T-helper 2 cell treated with Interferon-gamma antibody and Interleukin-4, amounts not matched to agents 5 μg/mL and 100 μg/mL, for 36 hours (primary cell): ENCODE data around the gene CFAP46.

Experiments used
- DNase-seq: peaks from one replicate; pipeline ENCODE4 v3.0.0; 2021; ENCODE audit warnings: low spot score
- H3K27ac Mint-ChIP-seq: one replicate; pipeline ENCODE4 v1.8.0; 2021; ENCODE audit warnings: mild to moderate bottlenecking, mixed read lengths
- H3K27me3 Mint-ChIP-seq: one replicate; pipeline ENCODE4 v1.8.0; 2021; ENCODE audit warnings: low read depth, mixed read lengths
- H3K36me3 Mint-ChIP-seq: one replicate; pipeline ENCODE4 v1.8.0; 2021; ENCODE audit warnings: low read depth, mixed read lengths
- H3K4me1 Mint-ChIP-seq: one replicate; pipeline ENCODE4 v1.8.0; 2021; ENCODE audit warnings: low read depth, mixed read lengths
- H3K4me3 Mint-ChIP-seq: one replicate; pipeline ENCODE4 v1.8.0; 2022; ENCODE audit warnings: mild to moderate bottlenecking, moderate library complexity, mixed read lengths
- H3K9me3 Mint-ChIP-seq: one replicate; pipeline ENCODE4 v1.8.0; 2021; ENCODE audit warnings: mixed read lengths

Gene CFAP46

GRCh38 chr10:132883391-132883881, 58.9 kb downstream of the CFAP46 start:
- Mint-ChIP-seq H3K9me3 (no peaks in the 10 kb centered on the region), H3K27ac (no peak overlapping the region), H3K27me3 (no peaks in the 10 kb centered on the region), H3K4me1 (no peaks in the 10 kb centered on the region), H3K4me3 (no peak overlapping the region), H3K36me3 (no peaks in the 10 kb centered on the region)
- no peak for DNase-seq

GRCh38 chr10:132882069-132882951, 60.1 kb downstream of the CFAP46 start:
- Mint-ChIP-seq H3K36me3 (no peaks in the 10 kb centered on the region), H3K9me3 (no peaks in the 10 kb centered on the region), H3K27ac (no peak overlapping the region), H3K4me3 (no peak overlapping the region), H3K4me1 (no peaks in the 10 kb centered on the region), H3K27me3 (no peaks in the 10 kb centered on the region)
- DNase-seq = no peak

- Mint-ChIP-seq H3K27ac (no peak overlapping the region), H3K4me3 (no peak overlapping the region), H3K9me3 (no peaks in the 10 kb centered on the region), H3K4me1 (no peaks in the 10 kb centered on the region), H3K27me3 (no peaks in the 10 kb centered on the region), H3K36me3 (no peaks in the 10 kb centered on the region)
- no peak for DNase-seq
Observed at GRCh38 chr10:132881186-132881920, 61.0 kb downstream of the CFAP46 start.

- Mint-ChIP-seq H3K9me3 (no peaks in the 10 kb centered on the region), H3K27ac (no peak overlapping the region), H3K4me1 (no peaks in the 10 kb centered on the region), H3K27me3 (peaks cover under 1% of the 10 kb centered on the region), H3K36me3 (no peaks in the 10 kb centered on the region), H3K4me3 (no peak overlapping the region)
- no peak for DNase-seq
Observed at GRCh38 chr10:132880128-132880981, 62.0 kb downstream of the CFAP46 start.

GRCh38 chr10:132879408-132880127, 62.8 kb downstream of the CFAP46 start:
- no peaks in the 10 kb centered on the region for H3K4me1 Mint-ChIP-seq
- H3K9me3 Mint-ChIP-seq = no peaks in the 10 kb centered on the region
- no peak overlapping the region for H3K4me3 Mint-ChIP-seq
- no peak overlapping the region for H3K27ac Mint-ChIP-seq
- DNase-seq = no peak
- no peaks in the 10 kb centered on the region for H3K36me3 Mint-ChIP-seq
- peaks cover 2% of the 10 kb centered on the region for H3K27me3 Mint-ChIP-seq

GRCh38 chr10:132878730-132879407, 63.5 kb downstream of the CFAP46 start:
- no peaks in the 10 kb centered on the region for H3K9me3 Mint-ChIP-seq
- H3K36me3 Mint-ChIP-seq = no peaks in the 10 kb centered on the region
- H3K27ac Mint-ChIP-seq = no peak overlapping the region
- no peak overlapping the region for H3K4me3 Mint-ChIP-seq
- H3K4me1 Mint-ChIP-seq = no peaks in the 10 kb centered on the region
- H3K27me3 Mint-ChIP-seq = peaks cover 2% of the 10 kb centered on the region
- no peak for DNase-seq

GRCh38 chr10:132878091-132878729, 64.2 kb downstream of the CFAP46 start:
- H3K9me3 Mint-ChIP-seq = no peaks in the 10 kb centered on the region
- no peaks in the 10 kb centered on the region for H3K4me1 Mint-ChIP-seq
- no peak overlapping the region for H3K27ac Mint-ChIP-seq
- no peak overlapping the region for H3K4me3 Mint-ChIP-seq
- H3K36me3 Mint-ChIP-seq = no peaks in the 10 kb centered on the region
- no peak for DNase-seq
- peaks cover 2% of the 10 kb centered on the region for H3K27me3 Mint-ChIP-seq

GRCh38 chr10:132877473-132877872, 64.9 kb downstream of the CFAP46 start:
- no peaks in the 10 kb centered on the region for H3K36me3 Mint-ChIP-seq
- no peak overlapping the region for H3K4me3 Mint-ChIP-seq
- H3K9me3 Mint-ChIP-seq = no peaks in the 10 kb centered on the region
- DNase-seq = no peak
- peaks cover 2% of the 10 kb centered on the region for H3K27me3 Mint-ChIP-seq
- H3K27ac Mint-ChIP-seq = no peak overlapping the region
- no peaks in the 10 kb centered on the region for H3K4me1 Mint-ChIP-seq

- no peaks in the 10 kb centered on the region for H3K4me1 Mint-ChIP-seq
- no peak for DNase-seq
- H3K27me3 Mint-ChIP-seq = peaks cover 2% of the 10 kb centered on the region
- H3K27ac Mint-ChIP-seq = no peak overlapping the region
- no peaks in the 10 kb centered on the region for H3K36me3 Mint-ChIP-seq
- no peak overlapping the region for H3K4me3 Mint-ChIP-seq
- H3K9me3 Mint-ChIP-seq = no peaks in the 10 kb centered on the region
Observed at GRCh38 chr10:132876993-132877431, 65.4 kb downstream of the CFAP46 start.

GRCh38 chr10:132876131-132876860, 66.1 kb downstream of the CFAP46 start:
- Mint-ChIP-seq H3K4me1 (no peaks in the 10 kb centered on the region), H3K36me3 (no peaks in the 10 kb centered on the region), H3K9me3 (no peaks in the 10 kb centered on the region), H3K27me3 (peaks cover 2% of the 10 kb centered on the region), H3K27ac (no peak overlapping the region), H3K4me3 (no peak overlapping the region)
- DNase-seq = no peak

- Mint-ChIP-seq H3K27me3 (peaks cover 2% of the 10 kb centered on the region), H3K27ac (no peak overlapping the region), H3K4me3 (no peak overlapping the region), H3K4me1 (no peaks in the 10 kb centered on the region), H3K9me3 (no peaks in the 10 kb centered on the region), H3K36me3 (no peaks in the 10 kb centered on the region)
- DNase-seq = no peak
Observed at GRCh38 chr10:132875435-132875834, 66.9 kb downstream of the CFAP46 start.

- Mint-ChIP-seq H3K36me3 (no peaks in the 10 kb centered on the region), H3K4me1 (no peaks in the 10 kb centered on the region), H3K4me3 (no peak overlapping the region), H3K27ac (no peak overlapping the region), H3K9me3 (no peaks in the 10 kb centered on the region), H3K27me3 (peaks cover 2% of the 10 kb centered on the region)
- DNase-seq = no peak
Observed at GRCh38 chr10:132873395-132873794, 69.0 kb downstream of the CFAP46 start.
